Measurements from ENCODE around the gene NAV2.

The NAV2 gene

GRCh38 chr11:19728436-19728835 lies 15.8 kb downstream of the NAV2 start:
- H3K9ac ChIP-seq (ENCODE audit: low read length): no peak overlapping the region
- H4K20me1 ChIP-seq (ENCODE audit: insufficient read depth, low read length): no peaks in the 10 kb centered on the region
- H3K27me3 ChIP-seq (replicated peaks; ENCODE audit: insufficient read depth, low read length): no peaks in the 10 kb centered on the region
- no peak for DNase-seq
- no peak overlapping the region for H3K27ac ChIP-seq (ENCODE audit: low read length)
- H3K4me1 ChIP-seq (ENCODE audit: low read length): peaks cover 9% of the 10 kb centered on the region
- no peak overlapping the region for H3K4me3 ChIP-seq (ENCODE audit: low read length)
- H2AFZ ChIP-seq (ENCODE audit: low read length): no peak overlapping the region
- no peaks in the 10 kb centered on the region for H3K79me2 ChIP-seq (ENCODE audit: low read length)
- no peaks in the 10 kb centered on the region for H3K9me2 ChIP-seq (replicated peaks; ENCODE audit: insufficient read depth, low read length)
- no peaks in the 10 kb centered on the region for H3K9me3 ChIP-seq (replicated peaks; ENCODE audit: insufficient read depth, low read length)
- H3K36me3 ChIP-seq (replicated peaks; ENCODE audit: insufficient read depth, low read length): no peaks in the 10 kb centered on the region
- H3F3A ChIP-seq (ENCODE audit: insufficient read depth, low read length): no peaks in the 10 kb centered on the region
- TF ChIP-seq EZH2phosphoT487 (IDR thresholded peaks at IDR 0.05; ENCODE audit: low read length) (no peak), EZH2 (optimal IDR thresholded peaks at IDR 0.05; ENCODE audit: low read depth, low read length) (no peak), CTCF (IDR thresholded peaks at IDR 0.05; ENCODE audit: low read length) (no peak)
- H3K4me2 ChIP-seq (ENCODE audit: low read depth, low read length): no peak overlapping the region

GRCh38 chr11:19729141-19729540 lies 16.5 kb downstream of the NAV2 start:
- H3F3A ChIP-seq (ENCODE audit: insufficient read depth, low read length): no peaks in the 10 kb centered on the region
- TF ChIP-seq EZH2 (optimal IDR thresholded peaks at IDR 0.05; ENCODE audit: low read depth, low read length): no peak
- no peak for TF ChIP-seq EZH2phosphoT487 (IDR thresholded peaks at IDR 0.05; ENCODE audit: low read length)
- no peak for TF ChIP-seq CTCF (IDR thresholded peaks at IDR 0.05; ENCODE audit: low read length)
- H3K9ac ChIP-seq (ENCODE audit: low read length): no peak overlapping the region
- H3K36me3 ChIP-seq (replicated peaks; ENCODE audit: insufficient read depth, low read length): no peaks in the 10 kb centered on the region
- no peak for DNase-seq
- no peaks in the 10 kb centered on the region for H3K9me3 ChIP-seq (replicated peaks; ENCODE audit: insufficient read depth, low read length)
- H3K4me3 ChIP-seq (ENCODE audit: low read length): no peak overlapping the region
- H3K4me1 ChIP-seq (ENCODE audit: low read length): peaks cover 9% of the 10 kb centered on the region
- H2AFZ ChIP-seq (ENCODE audit: low read length): no peak overlapping the region
- no peak overlapping the region for H3K4me2 ChIP-seq (ENCODE audit: low read depth, low read length)
- no peaks in the 10 kb centered on the region for H3K79me2 ChIP-seq (ENCODE audit: low read length)
- no peak overlapping the region for H3K27ac ChIP-seq (ENCODE audit: low read length)
- H3K9me2 ChIP-seq (replicated peaks; ENCODE audit: insufficient read depth, low read length): no peaks in the 10 kb centered on the region
- no peaks in the 10 kb centered on the region for H3K27me3 ChIP-seq (replicated peaks; ENCODE audit: insufficient read depth, low read length)
- H4K20me1 ChIP-seq (ENCODE audit: insufficient read depth, low read length): no peaks in the 10 kb centered on the region

GRCh38 chr11:19730373-19730772 lies 17.7 kb downstream of the NAV2 start:
- H4K20me1 ChIP-seq (ENCODE audit: insufficient read depth, low read length): no peaks in the 10 kb centered on the region
- H3F3A ChIP-seq (ENCODE audit: insufficient read depth, low read length): no peaks in the 10 kb centered on the region
- H3K4me1 ChIP-seq (ENCODE audit: low read length): peaks cover 9% of the 10 kb centered on the region
- no peaks in the 10 kb centered on the region for H3K9me3 ChIP-seq (replicated peaks; ENCODE audit: insufficient read depth, low read length)
- no peaks in the 10 kb centered on the region for H3K79me2 ChIP-seq (ENCODE audit: low read length)
- H3K4me2 ChIP-seq (ENCODE audit: low read depth, low read length): no peak overlapping the region
- TF ChIP-seq CTCF (IDR thresholded peaks at IDR 0.05; ENCODE audit: low read length) (no peak), EZH2phosphoT487 (IDR thresholded peaks at IDR 0.05; ENCODE audit: low read length) (no peak), EZH2 (optimal IDR thresholded peaks at IDR 0.05; ENCODE audit: low read depth, low read length) (no peak)
- H3K36me3 ChIP-seq (replicated peaks; ENCODE audit: insufficient read depth, low read length): no peaks in the 10 kb centered on the region
- H3K9me2 ChIP-seq (replicated peaks; ENCODE audit: insufficient read depth, low read length): no peaks in the 10 kb centered on the region
- DNase-seq: no peak
- H3K27me3 ChIP-seq (replicated peaks; ENCODE audit: insufficient read depth, low read length): no peaks in the 10 kb centered on the region
- no peak overlapping the region for H3K9ac ChIP-seq (ENCODE audit: low read length)
- no peak overlapping the region for H3K4me3 ChIP-seq (ENCODE audit: low read length)
- H3K27ac ChIP-seq (ENCODE audit: low read length): no peak overlapping the region
- no peak overlapping the region for H2AFZ ChIP-seq (ENCODE audit: low read length)
